ENCODE results near the gene TMEM205. TPM values are rescaled to one million over a fixed set of nuclear protein-coding genes. Genes with fewer than 3 reads are reported as not detected.

The TMEM205 gene
- total and polyA plus RNA-seq, 10 of the 15 experiments (the other 5 are each of a cell fraction or from before 2014, with no cell fraction given) = 27.8 to 144 (median 88.3) TPM

DNA sequence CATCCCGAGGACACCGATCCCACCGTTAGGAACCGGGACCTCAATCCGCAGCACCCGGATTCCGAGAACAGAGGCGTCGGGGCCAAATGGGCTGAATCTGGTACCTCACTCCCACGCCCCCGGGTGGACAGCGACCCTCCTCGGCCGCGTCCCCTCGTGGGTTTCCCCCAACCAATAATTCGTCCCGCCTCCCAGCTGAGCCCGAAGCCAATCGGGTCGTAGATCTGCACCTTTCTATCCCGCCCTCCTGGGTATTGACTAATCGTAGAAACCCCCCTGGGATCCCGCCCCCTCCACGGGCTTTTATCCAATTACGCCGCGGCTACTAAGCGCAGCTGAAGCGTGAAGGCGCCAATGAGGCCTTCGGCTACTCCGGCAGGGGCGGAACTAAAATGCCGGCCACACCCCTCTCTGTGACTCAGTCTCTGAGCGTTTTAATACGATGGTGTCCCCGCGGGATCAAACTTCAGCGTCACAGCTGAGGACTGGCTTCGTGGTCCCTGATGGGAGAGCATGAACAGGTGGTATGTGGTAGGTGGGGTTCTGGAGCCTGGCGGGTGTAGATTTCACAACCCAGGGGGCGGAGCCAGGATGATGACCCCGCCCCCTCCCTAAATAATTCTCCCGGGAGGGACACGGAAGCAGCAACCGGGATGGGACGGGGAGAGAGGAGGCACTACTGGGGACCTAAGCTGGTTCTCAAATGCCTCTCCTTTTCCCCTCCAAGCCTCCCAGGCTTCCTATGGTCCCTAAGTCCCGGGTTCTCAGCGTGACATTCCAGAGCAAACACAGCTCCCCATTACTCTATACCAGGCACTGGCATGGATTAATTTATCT is at the start of gene TMEM205, which contains the start of gene CCDC159 (continued):
- no peak for TF ChIP-seq TCF7 (IDR thresholded peaks at IDR 0.05; ENCODE audit: borderline replicate concordance)
- TF ChIP-seq ZNF24 (IDR thresholded peaks at IDR 0.05) = no peak
- TF ChIP-seq FOS (IDR thresholded peaks at IDR 0.05; ENCODE audit: borderline replicate concordance, extremely low read depth, insufficient read length) = peak; percentile 53
- TF ChIP-seq POLR2A (IDR thresholded peaks at IDR 0.05; ENCODE audit: low read depth, low read length) = peak; percentile 69
- TF ChIP-seq BHLHE40 (IDR thresholded peaks at IDR 0.05; ENCODE audit: borderline replicate concordance in 1 of 2, low read depth in 2 of 2, low read length in 1 of 2) = no peak
- TF ChIP-seq IKZF1 (conservative IDR thresholded peaks at IDR 0.05) = peak; percentile 65
- peak; percentile 94 for TF ChIP-seq CEBPZ (IDR thresholded peaks at IDR 0.05; ENCODE audit: low read depth, low read length)
- TF ChIP-seq EP300 (IDR thresholded peaks at IDR 0.05; ENCODE audit: borderline replicate concordance in 1 of 2, control insufficient read depth in 1 of 2, low read depth in 2 of 2, low read length in 2 of 2) = no peak
- no peak for TF ChIP-seq NR2C1 (IDR thresholded peaks at IDR 0.05)
- no peak for TF ChIP-seq SIX5 (IDR thresholded peaks at IDR 0.05; ENCODE audit: low read depth, low read length, severe bottlenecking)
- 0 out of 2 replicates have a peak, but pooled peaks have one; percentile 24 for TF ChIP-seq LARP7 (IDR thresholded peaks at IDR 0.05)
- TF ChIP-seq CTCF (IDR thresholded peaks at IDR 0.05 in 2 of 3, conservative IDR thresholded peaks at IDR 0.05 in 1 of 3; ENCODE audit: control insufficient read depth in 2 of 3, extremely low read depth in 1 of 3, insufficient read depth in 1 of 3, low read depth in 3 of 3, low read length in 3 of 3) = peak in 2 of 3 experiments; percentile 20 to 21; a peak in 2 of 6 replicates
- no peak for TF ChIP-seq MEF2A (IDR thresholded peaks at IDR 0.05; ENCODE audit: insufficient read depth, low read depth, low read length)
- peak; percentile 13; the same call in 1 of the 2 replicates for TF ChIP-seq DPF2 (IDR thresholded peaks at IDR 0.05)
- TF ChIP-seq NRF1 (conservative IDR thresholded peaks at IDR 0.05; ENCODE audit: low read depth, low read length) = no peak
- TF ChIP-seq ZSCAN29 (IDR thresholded peaks at IDR 0.05) = no peak
- TF ChIP-seq STAT3 (IDR thresholded peaks at IDR 0.05; ENCODE audit: low read depth, low read length) = no peak
- TF ChIP-seq EED (IDR thresholded peaks at IDR 0.05; ENCODE audit: low read depth) = no peak
- TF ChIP-seq NFYB (IDR thresholded peaks at IDR 0.05; ENCODE audit: insufficient read depth, low read depth, low read length) = peak; percentile 84
- peak; percentile 45; the same call in 1 of the 2 replicates for TF ChIP-seq RAD51 (IDR thresholded peaks at IDR 0.05)
- peak; percentile 28 for TF ChIP-seq E4F1 (IDR thresholded peaks at IDR 0.05; ENCODE audit: borderline replicate concordance, partially characterized antibody)
- TF ChIP-seq HDAC2 (IDR thresholded peaks at IDR 0.05) = no peak
- no peak for TF ChIP-seq ZNF384 (IDR thresholded peaks at IDR 0.05; ENCODE audit: borderline replicate concordance, low read depth, low read length)
